ENCODE data around the gene ZSWIM6.

The ZSWIM6 gene

GRCh38 chr5:61333321-61333953 lies 1.4 kb downstream of the ZSWIM6 start:
- no peak for DNase-seq

- no peak for DNase-seq
Measured at GRCh38 chr5:61333954-61334867, 2.2 kb downstream of the ZSWIM6 start.

GRCh38 chr5:61334868-61335615 lies 3.0 kb downstream of the ZSWIM6 start:
- DNase-seq, result no peak

DNA sequence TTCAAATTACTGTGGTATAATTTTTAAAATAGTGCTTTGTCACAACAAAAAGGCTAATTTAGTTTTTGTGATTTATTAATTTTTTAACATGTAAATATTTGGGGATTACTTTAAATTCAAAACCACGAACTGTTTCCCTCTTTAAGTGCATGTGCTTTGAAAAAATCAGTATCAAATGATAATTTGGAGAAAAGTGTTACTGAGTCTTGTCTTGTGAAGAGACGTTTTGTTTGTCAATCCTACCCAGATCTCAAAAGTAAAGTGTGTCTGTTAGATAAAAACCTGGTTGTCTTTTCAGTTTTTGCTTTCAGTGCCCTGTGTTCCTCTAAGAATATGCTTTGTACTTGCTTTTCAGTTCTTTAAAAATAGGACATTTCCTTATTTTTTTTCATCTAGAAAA lies 7.7 kb downstream of the ZSWIM6 start:
- DNase-seq, result no peak

DNA sequence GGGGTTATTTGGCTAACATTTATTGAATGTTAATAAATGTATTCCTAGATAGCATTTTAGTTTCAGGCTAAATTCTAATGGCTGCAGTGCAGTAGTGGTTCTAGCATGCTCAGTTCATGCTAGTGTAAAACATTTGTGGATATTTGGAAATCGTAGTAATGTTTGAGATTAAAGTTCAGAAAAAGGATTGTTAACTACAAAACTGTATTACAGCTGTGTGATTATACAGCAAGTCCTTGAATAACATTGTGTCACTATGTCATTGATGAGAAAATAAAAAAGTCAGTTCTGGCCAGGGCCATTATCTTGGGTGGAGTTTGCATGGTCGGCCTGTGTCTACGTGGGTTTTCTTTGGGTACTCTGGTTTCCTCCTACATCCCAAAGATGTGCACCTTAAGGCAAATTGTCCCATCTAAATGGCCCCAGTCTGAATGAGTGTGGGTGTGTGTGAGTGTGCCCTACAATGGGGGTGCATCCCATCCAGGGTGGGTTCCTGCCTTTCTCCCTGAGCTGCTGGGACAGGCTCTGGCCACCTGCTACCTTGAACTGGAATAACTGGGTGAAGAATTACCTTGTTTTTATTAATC lies 8.8 kb downstream of the ZSWIM6 start:
- no peak for DNase-seq

DNA sequence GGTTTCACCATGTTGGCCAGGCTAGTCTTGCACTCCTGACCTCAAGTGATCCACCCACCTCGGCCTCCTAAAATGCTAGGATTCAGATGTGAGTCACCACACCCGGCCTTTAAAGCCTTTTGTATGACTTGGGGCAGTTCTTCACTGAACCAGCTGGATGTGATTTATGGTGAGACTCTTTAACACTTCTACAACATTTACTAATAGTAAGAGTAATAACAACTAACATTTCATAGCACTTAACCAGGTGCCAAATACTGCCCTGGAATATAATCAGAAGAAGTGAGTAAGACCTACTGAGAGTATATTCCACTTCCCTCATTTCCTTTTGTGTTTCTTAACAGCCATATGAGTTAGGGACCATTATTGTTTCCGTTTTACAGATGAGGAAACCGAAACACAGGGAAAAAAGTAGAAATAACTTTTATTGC lies 10.0 kb downstream of the ZSWIM6 start:
- DNase-seq, result no peak

DNA sequence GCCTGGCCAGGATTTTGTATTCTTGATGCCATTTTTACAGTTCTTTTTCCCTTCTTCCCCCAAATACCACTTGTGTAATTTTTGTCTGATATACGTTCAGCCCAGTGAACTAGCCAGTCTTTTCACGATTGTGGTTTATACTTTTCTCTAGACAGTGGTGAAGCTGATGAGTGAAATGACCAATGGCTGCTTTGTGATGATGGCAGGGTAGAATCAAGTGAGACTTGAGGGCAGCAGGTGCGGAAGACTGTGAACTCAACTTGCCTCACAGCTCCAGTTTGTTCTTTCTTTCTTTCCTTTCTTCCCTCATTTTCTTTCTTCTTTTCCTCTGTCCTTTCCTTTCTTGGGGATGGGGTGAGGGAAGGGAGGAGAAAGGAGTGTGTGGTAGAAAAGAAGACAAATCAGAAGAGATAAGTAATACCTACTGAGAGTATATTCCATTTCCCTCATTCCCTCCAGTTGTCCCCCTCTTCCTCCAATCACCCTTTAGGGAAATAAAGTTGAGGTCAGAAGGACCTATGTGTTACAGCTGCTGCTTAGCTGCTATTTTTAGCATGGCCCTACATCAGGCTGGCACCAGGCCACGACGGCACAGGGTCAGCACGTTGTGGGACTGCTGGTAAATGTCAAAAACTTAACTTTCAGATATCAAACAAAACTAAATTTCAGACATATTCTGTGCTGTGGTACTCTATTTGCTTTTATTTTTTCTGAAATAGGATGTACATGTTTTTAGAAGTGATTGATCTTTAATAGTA lies 12.3 kb downstream of the ZSWIM6 start:
- DNase-seq, result no peak

DNA sequence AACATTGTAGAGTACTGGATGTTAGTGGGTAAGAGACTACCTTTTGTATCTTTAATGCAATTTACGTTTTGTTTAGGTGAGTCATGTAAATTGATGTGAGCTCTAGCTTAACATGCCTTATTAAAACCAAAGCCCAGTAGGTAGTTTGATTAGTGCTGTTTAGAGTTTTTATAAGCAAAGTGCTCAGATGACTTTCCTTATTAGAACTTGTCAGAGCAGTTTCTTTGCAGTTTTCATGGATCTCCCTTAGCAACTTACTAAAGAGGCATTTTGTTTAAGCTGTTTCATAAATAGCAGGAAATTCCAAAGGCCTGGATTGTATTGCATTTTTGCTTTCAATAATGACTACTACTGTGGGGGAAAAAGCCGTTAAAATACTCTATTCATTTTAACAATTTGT lies 14.5 kb downstream of the ZSWIM6 start:
- DNase-seq, result no peak

- no peak for DNase-seq
Measured at GRCh38 chr5:61347080-61347479, 15.0 kb downstream of the ZSWIM6 start.

GRCh38 chr5:61348447-61348846 lies 16.4 kb downstream of the ZSWIM6 start:
- DNase-seq, result no peak

- no peak for DNase-seq
Measured at GRCh38 chr5:61349935-61350334, 17.9 kb downstream of the ZSWIM6 start.

- no peak for DNase-seq
Measured at GRCh38 chr5:61350535-61350934, 18.5 kb downstream of the ZSWIM6 start.

GRCh38 chr5:61351733-61352132 lies 19.7 kb downstream of the ZSWIM6 start:
- no peak for DNase-seq

DNA sequence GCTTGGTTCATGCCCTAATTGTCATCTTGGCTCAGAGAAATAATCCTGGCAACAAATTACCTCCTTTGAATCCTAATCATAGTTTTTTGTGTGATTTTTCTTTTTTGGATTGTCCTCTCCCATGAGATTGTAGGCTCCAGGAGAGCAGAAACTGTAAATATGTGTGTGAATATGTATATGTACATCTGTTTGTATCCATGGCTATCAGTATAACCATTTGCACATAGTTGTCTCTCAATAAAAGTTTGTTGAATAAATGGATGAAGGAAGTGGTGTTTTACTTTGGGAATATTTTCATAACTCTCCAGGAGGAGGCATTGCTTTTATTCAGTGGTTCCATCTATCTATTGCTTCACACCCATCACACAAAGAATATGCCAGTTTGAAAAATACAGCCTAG lies 20.1 kb downstream of the ZSWIM6 start:
- no peak for DNase-seq

- no peak for DNase-seq
Measured at GRCh38 chr5:61352612-61353156, 20.6 kb downstream of the ZSWIM6 start.

- no peak for DNase-seq
Measured at GRCh38 chr5:61353293-61353692, 21.2 kb downstream of the ZSWIM6 start.

DNA sequence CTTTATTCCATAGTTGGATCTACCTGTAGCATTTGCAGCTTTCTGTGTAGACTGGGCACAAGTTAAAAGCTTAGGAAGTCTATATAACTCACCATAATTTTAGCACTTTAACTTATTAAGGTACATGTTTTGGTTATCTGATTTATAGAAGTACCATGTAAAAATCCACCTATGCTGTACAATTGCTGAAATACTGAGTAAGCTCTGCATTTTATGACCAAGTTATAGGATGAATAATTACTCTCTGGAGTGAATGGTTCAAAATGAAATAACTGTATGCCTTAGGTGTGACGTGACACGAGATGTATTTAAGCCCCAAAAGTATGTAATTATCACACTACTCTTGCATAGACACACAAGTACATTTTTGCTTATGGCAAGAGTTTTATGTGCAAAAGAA lies 22.1 kb downstream of the ZSWIM6 start:
- no peak for DNase-seq

GRCh38 chr5:61357745-61358144 lies 25.7 kb downstream of the ZSWIM6 start:
- no peak for DNase-seq

DNA sequence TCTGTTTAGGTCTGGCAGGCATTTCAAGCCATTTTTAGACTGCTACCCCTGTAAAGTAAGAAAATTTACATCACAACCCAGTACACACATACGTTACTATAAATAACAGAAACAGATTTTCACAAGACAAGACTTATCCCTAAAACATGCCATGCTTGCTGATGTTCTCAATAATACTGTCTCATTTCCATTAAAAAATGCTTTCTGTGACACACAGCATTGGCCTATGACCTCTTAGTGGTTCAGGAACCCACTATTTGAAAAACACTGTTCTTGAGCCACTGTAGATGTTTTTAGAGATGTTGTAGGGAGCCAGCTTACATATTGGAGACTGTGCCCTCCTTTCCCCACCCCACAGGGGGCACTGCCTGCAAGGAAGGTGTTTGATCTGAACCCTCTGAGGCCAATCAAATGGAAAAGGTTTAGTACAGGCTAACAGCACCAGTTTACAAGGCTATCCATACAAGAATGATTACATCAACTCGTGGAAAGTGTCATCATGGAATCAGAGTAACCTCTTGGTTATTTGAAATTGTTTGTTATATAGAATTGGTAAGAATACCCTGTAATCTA lies 30.8 kb downstream of the ZSWIM6 start:
- DNase-seq, result no peak

DNA sequence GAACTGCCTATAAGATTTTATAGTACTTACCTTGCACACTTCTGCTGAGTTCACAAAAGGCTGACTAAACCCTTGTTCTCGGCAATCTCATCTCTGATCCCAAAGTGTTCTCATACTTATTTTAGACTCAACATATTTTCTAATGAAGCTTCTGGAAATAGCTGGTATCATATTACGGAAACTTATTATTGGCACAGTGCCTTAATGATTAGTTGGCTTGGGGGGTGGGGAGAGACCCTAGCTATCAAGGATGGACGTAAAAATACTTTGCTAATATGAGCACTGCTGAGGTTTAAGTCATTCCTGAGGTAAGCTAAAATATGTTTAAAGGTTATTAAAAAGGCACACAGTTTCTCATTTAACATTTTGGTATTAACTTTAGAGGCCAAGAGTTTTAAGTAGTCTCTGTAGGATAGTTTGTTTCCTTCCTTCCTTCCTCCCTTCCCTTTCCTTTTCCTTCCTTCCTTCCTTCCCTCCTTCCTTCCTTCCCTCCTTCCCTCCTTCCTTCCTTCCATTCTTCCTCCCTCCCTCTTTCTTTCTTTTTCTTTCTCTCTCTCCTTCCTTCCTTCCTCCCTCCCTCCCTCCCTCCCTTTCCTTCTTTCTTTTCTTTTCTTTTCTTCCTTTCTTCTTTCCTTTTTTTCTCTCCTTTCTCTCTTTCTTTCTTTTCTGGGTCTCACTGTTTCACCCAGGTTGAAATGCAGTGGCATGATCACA lies 31.5 kb downstream of the ZSWIM6 start:
- DNase-seq, result no peak

Data from DMS153 (cell line).